ENCODE measurements around the gene ATXN7.

- TF ChIP-seq ATF2 (IDR thresholded peaks at IDR 0.05; ENCODE audit: low read length), result no peak
- TF ChIP-seq CTCF (IDR thresholded peaks at IDR 0.05 in 2 of 3, conservative IDR thresholded peaks at IDR 0.05 in 1 of 3; ENCODE audit: control insufficient read depth in 2 of 3, extremely low read depth in 1 of 3, insufficient read depth in 1 of 3, low read depth in 3 of 3, low read length in 3 of 3), result no peak
- TF ChIP-seq PBX3 (IDR thresholded peaks at IDR 0.05; ENCODE audit: insufficient replicate concordance, low read depth, low read length), result no peak
- TF ChIP-seq POLR2A (IDR thresholded peaks at IDR 0.05; ENCODE audit: low read depth, low read length), result no peak
- TF ChIP-seq CEBPB (IDR thresholded peaks at IDR 0.05; ENCODE audit: borderline replicate concordance in 1 of 2, low read depth in 2 of 2, low read length in 2 of 2), result no peak
- TF ChIP-seq TCF3 (IDR thresholded peaks at IDR 0.05; ENCODE audit: borderline replicate concordance, insufficient read depth, low read depth, low read length), result no peak
- TF ChIP-seq EP300 (IDR thresholded peaks at IDR 0.05; ENCODE audit: borderline replicate concordance in 1 of 2, control insufficient read depth in 1 of 2, low read depth in 2 of 2, low read length in 2 of 2), result no peak
- no peak for TF ChIP-seq LARP7 (IDR thresholded peaks at IDR 0.05)
- TF ChIP-seq TAF1 (IDR thresholded peaks at IDR 0.05; ENCODE audit: borderline replicate concordance, low read depth, low read length), result no peak
- TF ChIP-seq NFXL1 (IDR thresholded peaks at IDR 0.05; ENCODE audit: borderline replicate concordance), result no peak
- TF ChIP-seq REST (IDR thresholded peaks at IDR 0.05; ENCODE audit: low read depth, low read length), result no peak
These were observed 88.6 kb downstream of the ATXN7 start for GRCh38 chr3:63952248-63952594.

Data from GM12878 (cell line).